Stimulated activated CD8-positive, alpha-beta memory T cell treated with anti-CD3 and anti-CD28 coated beads, Interleukin-12 subunit alpha, Interleukin-12 subunit beta, amount 100 ng/mL, for 24 hours (primary cell): ENCODE data around the gene MEIOB.

Experiments
- DNase-seq: peaks from one replicate; pipeline ENCODE4 v3.0.0-alpha.2; 2020; ENCODE audit errors: extremely low read depth

The MEIOB gene

DNA sequence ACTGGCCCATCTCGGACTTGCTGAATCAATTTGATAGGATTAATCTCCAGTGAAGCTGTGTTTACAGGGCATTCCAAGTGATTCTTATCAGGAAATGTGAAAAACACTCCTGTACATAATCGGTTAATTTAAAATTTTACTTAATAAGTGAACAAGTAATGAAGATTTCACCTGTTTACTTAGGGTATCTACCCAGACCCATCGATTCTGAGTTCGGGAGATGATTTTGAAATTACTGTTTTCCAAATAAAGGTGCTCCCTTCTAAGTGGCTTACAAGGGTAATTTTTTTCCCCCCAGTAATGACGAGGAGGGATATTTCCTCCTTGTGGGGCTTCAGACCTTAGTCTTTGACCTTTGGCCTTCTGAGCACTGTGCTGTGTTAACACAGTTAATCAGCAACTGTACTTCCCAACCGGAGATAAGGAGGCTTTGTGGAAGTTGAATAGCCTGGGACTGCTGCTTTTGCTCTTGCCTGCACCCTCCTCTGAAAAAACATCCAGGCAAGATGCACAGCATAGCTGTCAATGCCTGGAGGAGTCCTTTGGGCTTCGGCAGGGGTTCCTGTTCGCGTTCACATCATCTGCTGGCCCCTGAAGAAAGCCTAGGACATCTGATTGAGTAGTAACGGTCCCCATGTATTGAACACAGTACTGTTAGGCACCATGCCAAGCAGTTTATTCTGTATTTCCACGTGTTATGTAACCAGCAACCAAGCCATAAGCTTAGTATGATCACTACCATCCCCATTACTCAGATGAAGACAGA is 43.1 kb downstream of the MEIOB start:
- no peak for DNase-seq

DNA sequence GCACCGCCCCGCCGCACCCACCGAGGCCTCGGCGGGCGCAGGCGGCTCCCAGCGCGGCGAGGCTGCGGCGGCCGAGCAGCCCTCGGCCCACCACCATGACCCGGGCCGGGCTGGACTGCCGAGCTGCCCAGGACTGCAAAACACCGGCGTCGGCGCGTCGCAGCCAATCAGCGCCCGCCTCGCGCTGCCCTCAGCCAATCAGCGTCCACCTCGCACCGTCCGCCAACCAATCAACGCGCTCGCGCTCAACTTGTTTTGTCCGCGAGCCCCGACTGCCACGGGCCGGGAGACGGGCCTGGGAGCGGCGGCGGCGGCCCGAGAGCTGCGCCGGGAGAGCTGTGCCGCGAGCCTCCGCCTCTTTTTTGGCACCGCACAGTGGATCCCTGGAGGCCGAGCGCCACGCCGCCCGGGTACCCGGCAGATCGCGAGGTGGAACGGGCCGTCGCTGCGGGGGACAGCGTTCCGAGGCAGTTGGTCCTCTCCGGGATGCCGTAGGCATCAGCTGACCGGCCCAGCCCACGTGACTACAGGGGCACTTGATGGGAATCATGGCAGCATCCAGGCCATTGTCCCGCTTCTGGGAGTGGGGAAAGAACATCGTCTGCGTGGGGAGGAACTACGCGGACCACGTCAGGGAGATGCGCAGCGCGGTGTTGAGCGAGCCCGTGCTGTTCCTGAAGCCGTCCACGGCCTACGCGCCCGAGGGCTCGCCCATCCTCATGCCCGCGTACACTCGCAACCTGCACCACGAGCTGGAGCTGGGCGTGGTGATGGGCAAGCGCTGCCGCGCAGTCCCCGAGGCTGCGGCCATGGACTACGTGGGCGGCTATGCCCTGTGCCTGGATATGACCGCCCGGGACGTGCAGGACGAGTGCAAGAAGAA is 45.0 kb downstream of the MEIOB start, which contains the start of the genes FAHD1 and HAGH:
FAHD1 (plus strand) TSS at position 516 of the 883 bp plus-strand sequence; CDS start at position 549, 33 bp downstream.
HAGH (minus strand) TSS at position 135 of the 883 bp plus-strand sequence; CDS start at position 97, 38 bp downstream.
- peak; percentile 75 for DNase-seq

DNA sequence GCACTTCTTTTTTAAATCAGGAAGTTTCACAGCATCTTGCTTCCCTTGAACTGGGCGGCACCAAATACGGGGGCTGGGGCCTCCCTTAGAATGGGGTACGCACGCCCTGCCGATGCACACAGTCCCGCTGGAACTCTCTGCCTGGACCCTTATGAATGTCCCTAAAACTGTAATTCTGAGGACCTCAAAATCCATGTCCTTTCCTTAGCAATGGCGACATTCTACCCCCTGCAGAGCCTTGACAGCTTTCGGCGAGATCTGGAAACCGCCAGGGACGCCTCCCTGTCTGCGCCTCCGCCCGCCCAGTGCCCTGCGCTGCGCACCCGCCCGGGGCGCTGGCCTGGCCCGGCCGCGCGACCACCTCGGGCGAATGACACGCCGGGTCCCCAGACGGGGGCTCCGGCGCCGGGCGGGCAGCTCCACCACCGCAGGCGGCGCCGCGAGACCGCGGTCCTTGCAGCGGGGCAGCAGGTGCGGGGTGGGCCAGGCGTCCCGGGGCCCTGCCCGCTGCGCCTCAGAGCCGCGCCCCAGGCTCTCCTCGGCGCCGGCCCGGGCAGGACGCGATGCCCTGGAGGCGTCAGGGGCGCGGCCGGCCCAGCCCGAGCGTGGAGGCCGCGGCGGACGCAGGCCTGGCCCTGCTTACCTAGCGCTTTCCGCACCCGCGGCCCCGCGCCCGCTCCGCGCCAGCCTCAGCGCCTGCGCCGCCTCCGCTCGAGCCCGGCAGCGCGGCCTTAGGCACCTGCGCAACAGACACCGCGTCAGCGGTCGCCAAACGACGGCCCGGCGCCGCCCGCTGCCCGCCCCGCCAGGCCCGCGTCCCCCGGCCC is 45.9 kb downstream of the MEIOB start:
- DNase-seq: peak; percentile 40

DNA sequence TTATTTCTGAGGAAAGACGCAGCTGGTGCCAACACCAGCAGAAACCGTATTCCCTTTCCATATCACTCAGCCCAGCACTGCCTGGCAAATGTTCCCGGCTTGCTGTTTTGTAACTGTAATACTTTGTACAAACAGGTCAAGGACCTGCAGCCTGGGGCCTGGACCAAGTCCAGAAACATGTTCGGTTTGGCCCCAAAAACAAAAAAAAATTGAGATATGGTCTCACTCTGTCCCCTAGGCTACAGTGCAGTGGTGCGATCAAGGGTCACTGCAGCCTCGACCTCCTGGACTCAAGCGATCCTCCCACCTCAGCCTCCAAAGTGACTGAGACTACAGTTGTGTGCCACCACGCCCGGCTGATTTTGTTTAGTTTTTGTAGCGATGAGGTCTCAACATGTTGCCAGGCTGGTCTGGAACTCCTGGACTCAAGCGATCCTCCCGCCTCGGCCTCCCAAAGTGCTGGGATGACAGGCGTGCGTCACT is 46.5 kb downstream of the MEIOB start:
- no peak for DNase-seq

DNA sequence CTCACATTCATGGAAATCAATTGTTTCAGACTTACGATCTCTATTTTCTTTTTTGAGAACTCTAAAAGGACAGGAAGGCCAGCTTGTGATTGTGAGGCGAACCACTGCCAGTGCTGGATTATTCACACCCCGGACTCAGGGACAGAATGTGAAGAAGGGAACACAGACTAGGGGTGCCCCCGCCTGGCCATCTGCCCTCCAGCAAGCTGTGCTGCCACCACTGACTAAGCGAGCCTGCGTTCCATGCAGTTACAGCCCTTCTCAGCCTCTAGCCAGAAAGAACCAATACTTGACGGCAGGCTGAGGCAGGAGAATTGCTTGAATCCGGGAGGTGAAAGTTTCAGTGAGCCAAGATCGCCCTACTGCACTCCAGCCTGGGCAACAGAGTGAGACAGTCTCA is 48.1 kb downstream of the MEIOB start:
- no peak for DNase-seq

DNA sequence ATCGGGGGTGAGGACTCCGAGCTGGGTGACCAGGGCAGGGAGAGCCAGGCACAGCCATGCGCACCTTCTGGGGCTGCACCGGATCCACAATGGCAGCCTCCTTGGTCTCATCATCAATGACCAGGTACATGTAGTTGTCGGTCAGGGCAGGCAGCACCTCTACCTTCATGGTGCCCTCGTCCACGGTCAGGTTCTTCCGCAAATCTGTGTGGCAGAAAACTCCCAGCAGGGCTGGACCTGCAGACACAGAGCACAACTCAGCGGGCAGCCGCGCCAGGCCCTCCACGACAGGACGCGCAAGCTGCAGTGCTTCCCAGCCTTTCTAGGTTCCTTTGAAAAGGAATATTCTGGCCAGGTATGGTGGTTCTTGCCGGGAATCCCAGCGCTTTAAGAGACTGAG is 49.2 kb downstream of the MEIOB start:
- no peak for DNase-seq

DNA sequence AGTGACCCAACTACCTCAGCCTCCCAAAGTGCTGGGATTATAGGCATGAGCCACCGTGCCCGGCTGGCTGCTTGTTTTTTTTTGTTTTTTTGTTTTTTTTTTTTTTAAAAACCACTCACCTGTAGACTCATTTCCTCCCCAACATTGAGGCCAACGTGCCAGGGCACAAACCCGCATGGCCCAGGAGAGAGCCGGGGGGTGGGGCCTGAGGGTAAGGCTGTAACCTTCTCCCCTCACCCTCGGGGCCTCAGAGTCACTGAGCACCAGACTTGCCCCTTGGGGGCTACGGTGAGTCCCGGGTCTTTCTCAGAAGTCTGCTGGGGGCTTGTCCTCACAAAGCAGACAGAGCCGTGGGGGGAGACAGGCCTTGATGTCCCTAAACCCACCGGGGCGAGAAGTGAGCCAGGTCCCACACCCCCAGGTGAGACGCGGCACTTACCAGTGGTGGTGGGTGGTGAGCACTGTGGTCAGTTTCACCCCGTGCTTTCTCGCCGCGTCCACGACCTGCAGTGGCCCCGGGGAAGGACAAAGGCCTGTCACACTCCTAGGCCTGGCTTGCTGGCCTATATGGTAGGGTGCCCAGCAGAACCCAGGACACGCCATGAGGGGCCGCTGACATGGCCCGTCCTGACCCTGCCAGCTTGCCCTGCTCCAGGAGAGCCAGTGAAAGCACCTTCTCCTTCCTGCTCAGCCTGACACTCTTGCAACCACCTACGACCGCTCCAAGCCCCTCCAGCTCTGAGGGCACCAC is 49.9 kb downstream of the MEIOB start:
- no peak for DNase-seq

DNA sequence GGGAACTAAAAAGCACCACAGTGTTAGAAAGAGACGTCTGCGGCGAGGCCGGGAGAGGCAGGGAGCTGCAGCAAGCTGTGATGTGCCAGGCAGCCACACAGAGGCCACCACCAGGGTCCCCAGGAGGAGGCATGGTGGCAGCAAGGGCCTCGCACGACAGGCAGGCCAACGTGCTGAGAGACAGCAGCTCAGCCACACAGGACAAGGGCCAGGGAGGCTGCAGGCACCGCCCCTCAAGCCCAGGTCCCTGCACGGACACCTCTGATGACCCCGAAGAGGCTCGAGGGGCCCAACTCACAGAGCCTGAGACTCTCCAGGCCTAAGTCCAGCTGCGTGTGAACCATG is 51.0 kb downstream of the MEIOB start:
- no peak for DNase-seq

DNA sequence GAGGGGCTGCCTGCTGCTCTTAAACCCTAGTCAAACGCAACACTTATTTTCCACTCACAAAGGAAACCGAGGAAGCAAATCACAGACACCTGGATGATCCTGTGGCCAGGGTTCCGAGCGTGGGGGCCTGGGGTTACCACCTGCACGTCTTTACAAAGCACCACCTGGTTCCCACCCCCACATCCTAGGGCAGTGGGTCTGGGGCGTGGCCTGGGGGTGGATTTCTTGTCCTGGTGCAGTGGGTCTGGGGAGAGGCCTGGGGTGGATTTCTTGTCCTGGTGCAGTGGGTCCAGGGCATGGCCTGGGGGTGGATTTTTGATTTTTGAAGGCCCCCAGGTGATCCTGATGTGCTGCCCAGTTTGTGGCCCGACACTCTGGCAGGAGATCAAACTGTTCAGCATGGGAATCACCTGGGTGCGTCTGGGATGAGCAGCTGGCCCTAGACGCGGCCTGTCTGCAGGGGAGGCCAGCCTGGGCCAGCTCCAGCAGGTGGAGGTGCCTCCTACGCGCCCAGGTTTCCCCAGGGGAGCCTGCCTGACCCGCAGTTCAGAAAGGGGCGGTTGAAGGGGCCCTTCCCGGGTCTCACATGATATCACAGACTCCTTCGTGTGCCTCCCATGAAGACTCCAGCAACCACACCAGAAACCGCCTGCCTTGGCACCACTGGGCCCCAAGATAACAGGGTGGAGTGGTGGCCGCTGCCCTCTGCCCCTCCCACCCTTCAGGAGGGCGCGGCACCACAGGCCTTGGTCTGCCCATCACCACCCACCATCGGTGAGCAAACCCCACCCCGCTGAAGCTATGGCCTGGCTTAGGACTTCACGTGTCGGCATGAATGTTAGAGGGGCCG is 51.6 kb downstream of the MEIOB start:
- DNase-seq: no peak

DNA sequence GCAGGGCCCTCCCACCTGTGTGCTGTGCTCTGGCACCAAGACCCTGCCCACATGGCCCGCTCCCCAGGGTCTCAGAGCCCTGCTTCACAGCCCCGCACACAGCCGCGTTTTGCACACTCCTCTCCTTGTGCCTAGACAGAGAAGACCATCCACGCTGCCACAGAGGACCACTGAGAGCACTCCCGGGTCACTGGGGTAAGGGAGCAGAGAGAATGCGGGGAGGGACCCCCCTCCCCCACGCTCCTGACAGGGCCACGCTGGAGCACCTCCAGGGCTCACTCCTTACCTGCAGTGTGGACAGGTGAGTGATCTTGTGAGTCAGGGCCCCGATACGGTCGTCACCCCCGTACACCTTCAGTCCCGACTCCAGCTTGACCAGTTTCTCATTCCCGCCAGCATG is 52.4 kb downstream of the MEIOB start:
- DNase-seq: no peak

DNA sequence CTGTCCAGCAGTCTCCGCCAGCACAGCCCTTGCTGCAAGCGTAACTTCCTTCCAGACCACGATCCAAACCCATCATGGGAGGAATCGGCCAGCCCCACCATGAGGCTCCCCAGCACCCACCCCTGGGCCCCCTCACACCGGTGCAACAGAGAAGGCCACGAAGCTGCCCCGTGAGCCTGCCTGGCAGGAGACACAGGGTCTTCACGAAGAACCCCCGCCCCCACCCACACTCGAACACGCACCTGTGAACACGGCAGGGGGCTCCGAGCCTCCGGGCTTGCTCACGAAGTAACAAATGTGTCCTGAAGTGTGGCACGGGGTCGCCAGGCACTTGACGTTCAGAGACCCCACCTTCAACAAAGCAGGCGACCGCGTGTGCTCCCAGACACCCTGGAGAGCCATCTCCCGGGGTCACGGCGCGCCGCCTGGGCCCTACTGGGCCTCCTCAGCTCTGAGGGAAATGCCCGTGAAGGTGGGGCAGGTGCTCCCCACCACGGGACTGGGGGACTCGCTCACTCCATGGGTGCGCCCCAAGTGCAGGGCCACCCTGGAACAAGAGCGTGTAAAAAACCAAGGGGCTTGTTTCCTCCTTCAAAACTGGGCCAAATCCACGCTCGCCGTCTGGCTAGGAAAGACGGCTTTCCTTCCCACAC is 53.0 kb downstream of the MEIOB start:
- no peak for DNase-seq

DNA sequence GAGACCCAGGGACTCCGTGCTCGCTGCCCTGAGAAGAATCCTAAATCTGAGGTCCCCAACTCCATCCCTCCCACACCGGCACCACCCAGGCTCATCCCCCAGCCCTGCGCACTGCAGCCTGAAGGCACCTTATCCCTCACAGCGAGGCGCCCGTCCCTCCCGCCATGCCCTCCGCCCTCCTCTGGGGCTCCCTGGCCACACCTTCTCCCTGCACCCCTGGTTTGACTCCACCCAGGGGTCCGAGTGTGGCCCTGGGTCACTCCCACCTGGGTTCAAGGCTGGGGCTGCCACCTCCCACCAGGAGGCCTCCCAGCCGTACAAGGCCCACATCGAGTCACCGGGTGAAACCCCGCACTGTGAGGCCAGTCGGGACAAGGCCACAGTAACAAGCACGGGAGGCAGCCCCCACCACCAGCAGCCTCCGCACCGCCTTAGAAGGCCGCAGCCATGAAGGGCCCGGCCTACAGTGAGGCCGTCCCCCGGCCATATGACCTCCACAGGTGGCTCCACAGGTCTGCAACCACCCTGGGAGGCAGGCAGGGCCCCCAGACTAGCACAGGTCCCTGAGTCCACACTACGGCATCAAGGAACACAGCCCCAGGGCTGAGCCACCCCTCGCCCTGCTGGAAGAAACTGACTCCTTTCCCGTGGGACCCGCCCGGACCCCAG is 53.6 kb downstream of the MEIOB start:
- DNase-seq: no peak

DNA sequence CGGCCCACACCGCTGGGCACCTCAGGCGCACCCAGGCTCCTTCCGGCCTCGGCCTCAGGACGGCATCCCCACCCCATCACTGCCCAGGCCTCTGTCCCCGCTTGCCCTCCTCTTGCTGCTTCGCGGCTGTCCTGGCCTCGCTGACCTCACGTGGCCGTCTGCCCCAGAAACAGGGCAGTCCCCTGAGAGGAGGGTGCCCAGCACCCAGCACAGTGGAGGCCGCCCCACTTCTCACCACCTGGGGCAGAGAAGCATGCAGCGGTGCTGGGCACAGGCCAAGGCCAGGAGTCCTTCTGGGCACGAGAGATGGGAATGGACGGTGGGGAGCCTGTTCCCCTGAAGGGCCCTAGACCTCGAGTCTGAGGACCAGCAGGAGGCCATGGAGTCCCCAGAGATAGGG is 54.2 kb downstream of the MEIOB start:
- DNase-seq: no peak

DNA sequence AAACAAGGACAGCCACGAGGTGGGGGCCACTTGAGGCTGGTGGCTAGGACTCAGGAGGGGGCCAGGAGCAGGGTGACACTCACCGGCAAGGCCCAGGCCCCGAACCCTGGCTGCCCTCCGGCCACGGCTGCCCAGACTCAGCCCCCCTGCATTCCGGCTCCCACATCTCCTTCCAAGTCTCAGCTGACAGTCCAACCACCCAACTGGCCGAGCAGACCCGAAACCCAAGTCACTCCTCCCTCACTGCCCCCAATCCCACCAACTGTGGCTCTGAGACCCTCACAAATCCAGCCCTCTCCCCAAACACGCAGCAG is 54.7 kb downstream of the MEIOB start:
- no peak for DNase-seq

DNA sequence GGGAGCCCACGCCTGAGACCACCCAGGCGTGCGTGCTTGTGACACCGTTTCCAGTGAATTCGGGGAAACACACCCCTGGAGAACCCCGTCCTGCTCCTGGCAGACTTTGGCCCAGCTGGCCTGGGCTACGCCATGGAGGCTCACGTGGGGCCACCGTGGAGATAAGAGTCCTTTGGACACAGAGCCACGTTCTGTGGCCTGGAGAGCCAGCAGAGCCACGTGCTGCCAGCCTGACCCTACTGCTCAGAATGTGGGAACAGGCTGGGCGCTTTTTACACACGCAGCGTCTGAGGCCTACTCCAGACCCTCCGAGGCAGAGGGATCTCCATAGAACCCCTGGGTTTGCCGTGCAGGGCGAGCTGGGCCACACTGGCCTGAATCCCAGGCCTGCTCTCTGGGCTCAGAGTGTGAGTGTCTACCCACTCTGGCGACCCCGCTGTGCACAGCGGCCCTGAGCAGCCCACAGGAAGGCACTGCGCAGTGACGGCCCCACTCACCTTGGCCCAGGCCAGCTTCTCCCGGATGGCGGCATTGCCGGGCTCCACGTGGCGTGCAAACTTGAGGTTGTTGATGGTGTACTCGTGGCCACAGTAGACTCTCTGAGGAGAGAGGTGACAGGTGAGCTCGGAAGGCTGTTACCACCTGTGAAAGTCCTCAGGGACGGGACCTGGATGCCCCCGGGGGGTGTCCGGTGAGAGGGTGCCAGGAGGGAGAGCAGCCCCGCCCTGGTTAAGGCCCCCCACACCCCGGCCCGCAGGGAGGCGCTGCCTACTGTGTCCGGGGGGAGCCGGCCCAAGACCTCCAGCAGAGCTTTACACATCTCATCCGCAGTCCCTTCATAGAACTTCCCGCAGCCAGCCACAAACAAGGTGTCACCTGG is 55.3 kb downstream of the MEIOB start:
- DNase-seq: no peak

DNA sequence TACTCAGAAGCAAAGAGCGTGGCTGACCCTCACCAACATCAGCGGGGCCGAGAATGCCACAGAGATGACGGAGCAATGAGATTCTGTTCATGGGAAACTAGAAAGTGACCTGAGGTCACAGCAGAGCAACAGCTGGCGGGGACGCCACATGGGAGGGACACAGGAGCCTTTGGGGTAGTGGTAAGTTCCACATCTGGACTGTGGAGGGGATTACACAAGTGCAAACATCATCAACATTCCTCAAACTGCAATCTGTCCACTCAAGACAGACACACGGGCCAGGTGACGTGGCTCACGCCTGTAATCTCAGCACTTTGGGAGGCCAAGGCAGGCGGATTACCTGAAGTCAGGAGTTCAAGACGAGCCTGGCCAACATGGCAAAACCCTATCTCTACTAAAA is 56.5 kb downstream of the MEIOB start:
- no peak for DNase-seq

DNA sequence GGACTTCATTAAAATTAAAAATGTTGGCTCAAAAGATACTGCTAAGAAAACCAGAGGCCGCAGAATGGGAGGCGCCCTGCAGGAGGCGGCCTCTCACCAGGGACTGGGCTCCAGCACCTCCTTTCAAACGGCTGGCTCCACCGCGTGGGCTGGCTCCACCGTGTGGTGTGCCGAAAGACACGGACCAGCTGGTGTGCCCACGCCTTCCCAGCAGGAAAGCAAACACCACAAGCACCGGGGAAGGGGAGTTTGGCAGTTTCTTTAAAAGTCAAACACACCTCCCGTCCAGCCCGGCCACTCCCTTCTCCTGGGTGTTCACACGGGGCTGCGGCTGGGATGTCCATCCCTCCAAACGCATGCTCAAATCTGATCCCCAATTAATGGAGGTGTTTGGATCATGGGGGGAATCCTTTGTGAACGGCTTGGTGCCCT is 59.2 kb downstream of the MEIOB start:
- DNase-seq: peak; percentile 16

DNA sequence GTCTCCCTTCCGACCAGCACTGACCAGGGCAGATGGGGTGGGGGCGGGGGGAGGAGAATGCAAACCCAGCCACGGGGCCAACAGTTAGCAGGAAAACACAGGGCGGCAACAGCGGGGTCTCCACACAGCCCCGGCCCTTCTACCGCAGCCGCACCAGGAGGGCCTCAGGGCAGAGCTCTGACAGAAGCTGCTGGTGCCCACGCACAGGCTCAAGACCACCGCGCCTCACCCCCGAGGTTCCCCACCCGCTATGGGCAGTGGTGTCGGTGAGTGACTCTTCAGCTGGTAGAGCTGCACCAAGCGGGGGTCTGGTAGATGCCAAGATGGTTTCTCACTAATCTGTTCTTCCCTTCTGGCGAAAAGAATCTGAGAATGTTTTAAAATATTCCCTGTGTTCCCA is 61.4 kb downstream of the MEIOB start:
- no peak for DNase-seq
